Mucosa of stomach (tissue), 1 donor: ENCODE results near the gene MBOAT2.
"Not testable (repeated sequence)": the region's sequence is repeated elsewhere in the genome, so short reads cannot be mapped to it uniquely, and the experiment has no call there.

ENCODE experiments used
- H3K27me3 ChIP-seq: one replicate; pipeline ENCODE4 v1.7.0; 2013; ENCODE audit warnings: mild to moderate bottlenecking, low read length; ENCODE audit not compliant: control insufficient read depth, insufficient read depth
- H3K36me3 ChIP-seq: one replicate; pipeline ENCODE4 v1.7.0; 2013; ENCODE audit warnings: low read length; ENCODE audit not compliant: control insufficient read depth, insufficient read depth
- H3K4me1 ChIP-seq: one replicate; pipeline ENCODE4 v1.7.0; 2013; ENCODE audit warnings: mild to moderate bottlenecking, low read length; ENCODE audit not compliant: control insufficient read depth, insufficient read depth
- H3K4me3 ChIP-seq: one replicate; pipeline ENCODE4 v1.7.0; 2013; ENCODE audit warnings: low read length
- H3K9ac ChIP-seq: one replicate; pipeline ENCODE4 v1.7.0; 2013; ENCODE audit warnings: mild to moderate bottlenecking, low read length, moderate library complexity
- H3K9me3 ChIP-seq: one replicate; pipeline ENCODE4 v1.7.0; 2013; ENCODE audit warnings: mild to moderate bottlenecking, low read length, moderate library complexity; ENCODE audit not compliant: control insufficient read depth
- donor health status: Pancreatic carcinoma.

MBOAT2 gene

DNA sequence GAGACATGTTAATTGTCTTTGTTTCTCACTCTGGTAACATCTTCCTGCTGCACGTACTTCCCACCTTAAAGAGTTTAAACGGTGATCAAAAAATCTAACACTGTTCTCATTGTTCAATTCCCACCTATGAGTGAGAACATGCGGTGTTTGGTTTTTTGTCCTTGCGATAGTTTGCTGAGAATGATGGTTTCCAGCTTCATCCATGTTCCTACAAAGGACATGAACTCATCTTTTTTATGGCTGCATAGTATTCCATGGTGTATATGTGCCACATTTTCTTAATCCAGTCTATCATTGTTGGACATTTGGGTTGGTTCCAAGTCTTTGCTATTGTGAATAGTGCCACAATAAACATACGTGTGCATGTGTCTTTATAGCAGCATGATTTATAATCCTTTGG lies 73.3 kb downstream of the MBOAT2 start:
- not testable (repeated sequence) for H3K27me3 ChIP-seq
- H3K4me1 ChIP-seq = peaks cover 23% of the 10 kb centered on the region

DNA sequence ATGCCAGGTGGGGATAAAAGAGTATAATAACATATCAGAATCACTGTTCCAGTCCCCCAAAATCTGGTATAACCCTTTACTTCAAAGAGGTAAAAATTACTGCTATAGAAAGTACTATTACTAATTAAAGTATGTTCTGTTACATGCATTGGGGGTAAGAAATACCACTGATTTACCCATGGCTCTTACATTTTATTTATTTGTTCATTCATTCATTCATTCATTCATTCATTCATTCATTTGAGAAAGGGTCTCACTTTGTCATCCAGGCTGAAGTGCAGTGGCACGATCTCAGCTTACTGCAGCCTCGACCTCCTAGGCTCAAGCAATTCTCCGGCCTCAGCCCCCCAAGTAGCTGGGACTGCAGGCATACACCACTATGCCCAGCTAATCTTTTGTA lies 74.4 kb downstream of the MBOAT2 start:
- Histone ChIP-seq H3K9ac (no peak overlapping the region), H3K4me1 (peaks cover 12% of the 10 kb centered on the region), H3K9me3 (no peaks in the 10 kb centered on the region), H3K27me3 (no peaks in the 10 kb centered on the region), H3K4me3 (no peak overlapping the region), H3K36me3 (no peaks in the 10 kb centered on the region)

More for the DNA sequence above, 73.3 kb downstream of the MBOAT2 start:
- H3K36me3 ChIP-seq, H3K9ac ChIP-seq, H3K9me3 ChIP-seq, H3K4me3 ChIP-seq: not testable (repeated sequence)

- Histone ChIP-seq H3K27me3 (no peaks in the 10 kb centered on the region), H3K36me3 (no peaks in the 10 kb centered on the region), H3K9me3 (no peaks in the 10 kb centered on the region), H3K9ac (no peak overlapping the region), H3K4me3 (no peak overlapping the region), H3K4me1 (peaks cover 10% of the 10 kb centered on the region)
Observed at GRCh38 chr2:8927510-8928455, 75.7 kb downstream of the MBOAT2 start.

DNA sequence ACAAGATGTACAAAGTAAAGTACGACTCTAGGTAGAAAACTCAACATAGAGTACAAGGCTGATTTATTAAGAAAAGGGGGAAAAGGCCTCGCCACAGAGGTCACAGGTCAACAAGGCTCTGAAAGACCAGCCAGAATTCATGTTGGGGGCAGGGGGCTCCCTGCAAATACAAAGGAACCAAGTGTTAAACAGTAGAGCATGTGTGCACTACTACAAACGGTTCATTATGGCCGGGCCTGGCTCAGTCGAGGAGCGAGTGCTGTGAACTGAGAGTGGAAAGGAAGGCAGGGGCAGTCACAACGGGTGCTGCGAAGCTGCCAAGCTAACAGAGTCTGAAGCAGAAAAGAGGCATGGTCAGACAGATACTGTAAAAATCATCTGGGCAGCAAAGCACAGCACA lies 77.1 kb downstream of the MBOAT2 start:
- Histone ChIP-seq H3K9me3 (no peaks in the 10 kb centered on the region), H3K27me3 (no peaks in the 10 kb centered on the region), H3K9ac (no peak overlapping the region)

GRCh38 chr2:8925411-8925810 lies 78.1 kb downstream of the MBOAT2 start:
- Histone ChIP-seq H3K4me1 (peaks cover 10% of the 10 kb centered on the region), H3K36me3 (no peaks in the 10 kb centered on the region)

More for the DNA sequence above, 77.1 kb downstream of the MBOAT2 start:
- Histone ChIP-seq H3K4me1 (peaks cover 10% of the 10 kb centered on the region), H3K4me3 (no peak overlapping the region), H3K36me3 (no peaks in the 10 kb centered on the region)

GRCh38 chr2:8923183-8923582 lies 80.3 kb downstream of the MBOAT2 start:
- H3K4me3 ChIP-seq = no peak overlapping the region
- H3K27me3 ChIP-seq = no peaks in the 10 kb centered on the region
- peaks cover 9% of the 10 kb centered on the region for H3K4me1 ChIP-seq
- no peaks in the 10 kb centered on the region for H3K36me3 ChIP-seq
- H3K9me3 ChIP-seq = no peaks in the 10 kb centered on the region
- no peak overlapping the region for H3K9ac ChIP-seq

More at GRCh38 chr2:8925411-8925810, 78.1 kb downstream of the MBOAT2 start:
- Histone ChIP-seq H3K4me3 (no peak overlapping the region), H3K9ac (no peak overlapping the region), H3K9me3 (no peaks in the 10 kb centered on the region), H3K27me3 (no peaks in the 10 kb centered on the region)

DNA sequence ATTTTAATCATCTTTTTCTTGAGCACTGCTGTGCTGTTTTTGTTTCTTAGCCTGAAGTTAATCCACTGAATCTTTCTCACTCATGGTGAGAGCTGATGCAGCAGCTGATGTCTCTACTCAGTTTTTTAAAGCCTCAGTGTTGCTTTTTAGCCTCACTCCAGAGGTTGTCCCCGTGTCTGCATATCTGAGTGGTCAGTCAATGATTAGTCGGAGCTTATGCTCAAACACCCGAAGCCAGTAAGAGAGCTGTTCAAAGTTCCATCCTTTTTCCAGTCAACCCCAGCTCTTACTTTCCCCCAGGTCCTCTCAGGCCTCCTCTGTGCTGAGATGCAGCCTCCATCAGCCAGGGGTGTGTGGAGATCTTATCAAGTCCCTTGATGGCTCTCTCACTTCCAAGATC lies 81.1 kb downstream of the MBOAT2 start:
- no peaks in the 10 kb centered on the region for H3K27me3 ChIP-seq

GRCh38 chr2:8918412-8918811 lies 85.1 kb downstream of the MBOAT2 start:
- H3K9me3 ChIP-seq = no peaks in the 10 kb centered on the region
- H3K9ac ChIP-seq = no peak overlapping the region
- H3K27me3 ChIP-seq = no peaks in the 10 kb centered on the region
- H3K4me3 ChIP-seq = no peak overlapping the region
- no peaks in the 10 kb centered on the region for H3K4me1 ChIP-seq
- no peaks in the 10 kb centered on the region for H3K36me3 ChIP-seq

More for the DNA sequence above, 81.1 kb downstream of the MBOAT2 start:
- H3K9me3 ChIP-seq = no peaks in the 10 kb centered on the region
- H3K4me3 ChIP-seq = no peak overlapping the region
- no peak overlapping the region for H3K9ac ChIP-seq
- H3K36me3 ChIP-seq = no peaks in the 10 kb centered on the region
- H3K4me1 ChIP-seq = peaks cover 2% of the 10 kb centered on the region

DNA sequence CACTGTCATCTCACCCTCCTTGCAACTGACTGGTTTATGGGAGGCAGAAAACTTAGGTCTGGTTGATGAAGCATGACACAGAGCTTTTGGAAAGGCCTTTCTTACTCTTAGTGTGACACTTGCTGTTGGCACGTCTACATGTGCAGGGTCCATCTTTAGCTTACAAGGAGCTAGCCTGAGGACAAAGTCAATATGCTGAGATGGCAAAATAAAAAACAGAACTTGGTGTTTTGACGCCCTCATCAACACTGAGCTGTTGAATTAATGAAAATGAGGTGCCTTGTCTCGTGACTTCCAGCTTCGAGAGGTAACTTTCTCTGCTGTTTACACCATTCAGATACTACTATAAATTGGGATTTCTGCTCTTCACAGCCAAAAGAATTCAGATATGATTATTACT lies 87.5 kb downstream of the MBOAT2 start:
- no peak overlapping the region for H3K9ac ChIP-seq
- no peaks in the 10 kb centered on the region for H3K9me3 ChIP-seq
- no peak overlapping the region for H3K4me3 ChIP-seq
- no peaks in the 10 kb centered on the region for H3K36me3 ChIP-seq
- H3K27me3 ChIP-seq = no peaks in the 10 kb centered on the region
- no peaks in the 10 kb centered on the region for H3K4me1 ChIP-seq

GRCh38 chr2:8913767-8914166 lies 89.7 kb downstream of the MBOAT2 start:
- not testable (repeated sequence) for H3K4me3 ChIP-seq, H3K9me3 ChIP-seq, H3K4me1 ChIP-seq, H3K27me3 ChIP-seq, H3K36me3 ChIP-seq, H3K9ac ChIP-seq

DNA sequence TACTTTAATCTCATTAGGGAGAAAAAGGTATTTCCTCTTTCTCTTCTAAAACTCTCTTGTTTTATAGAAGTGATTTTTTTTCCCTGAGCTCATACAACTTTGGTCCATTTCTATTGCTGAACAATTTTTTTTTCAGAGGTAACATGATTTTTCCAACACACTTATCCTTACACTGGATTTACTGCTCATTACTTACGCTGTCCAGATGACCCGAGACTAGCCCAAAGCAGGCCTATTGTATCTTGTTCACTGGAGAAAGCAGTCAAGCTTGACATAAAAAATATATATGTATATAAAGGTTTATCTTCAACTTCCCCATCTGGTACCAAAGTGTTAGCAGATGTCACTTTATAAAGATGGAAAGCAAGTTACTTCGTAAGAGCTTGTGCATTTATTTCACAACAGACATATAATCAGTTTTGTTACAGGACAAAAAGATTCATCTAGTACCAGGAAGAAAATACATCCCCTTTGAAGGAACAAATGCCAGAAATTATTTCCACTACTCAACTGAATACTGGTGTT lies 95.7 kb downstream of the MBOAT2 start:
- Histone ChIP-seq H3K36me3 (no peaks in the 10 kb centered on the region), H3K9me3 (no peaks in the 10 kb centered on the region), H3K4me3 (no peak overlapping the region), H3K9ac (no peak overlapping the region), H3K27me3 (no peaks in the 10 kb centered on the region), H3K4me1 (no peaks in the 10 kb centered on the region)

DNA sequence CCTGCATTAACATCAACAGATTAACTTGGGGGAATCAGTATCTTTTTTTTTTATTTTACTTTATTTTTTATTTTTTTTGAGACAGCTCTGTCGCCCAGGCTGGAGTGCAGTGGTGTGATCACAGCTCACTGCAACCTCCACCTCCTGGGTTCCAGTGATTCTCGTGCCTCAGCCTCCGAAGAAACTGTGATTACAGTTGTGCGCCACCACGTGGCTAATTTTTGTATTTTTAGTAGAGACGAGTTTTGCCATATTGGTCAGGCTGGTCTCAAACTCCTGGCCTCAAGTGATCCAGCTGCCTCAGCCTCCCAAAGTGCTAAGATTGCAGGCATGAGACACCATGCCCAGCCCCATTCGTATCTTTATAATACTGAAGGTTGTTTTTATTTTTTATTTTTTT lies 99.6 kb downstream of the MBOAT2 start:
- not testable (repeated sequence) for H3K4me3 ChIP-seq, H3K27me3 ChIP-seq, H3K4me1 ChIP-seq, H3K9ac ChIP-seq, H3K36me3 ChIP-seq, H3K9me3 ChIP-seq
